ENCODE measurements around the gene SHMT2. TPM values are rescaled to one million over a fixed set of nuclear protein-coding genes. Genes with fewer than 3 reads are reported as not detected.
A peak's percentile ranks its signal among the peaks of the same experiment; 100 is the strongest.

The SHMT2 gene
- total and polyA plus RNA-seq, 8 donors = 20.0 to 183 (median 55.5) TPM

DNA sequence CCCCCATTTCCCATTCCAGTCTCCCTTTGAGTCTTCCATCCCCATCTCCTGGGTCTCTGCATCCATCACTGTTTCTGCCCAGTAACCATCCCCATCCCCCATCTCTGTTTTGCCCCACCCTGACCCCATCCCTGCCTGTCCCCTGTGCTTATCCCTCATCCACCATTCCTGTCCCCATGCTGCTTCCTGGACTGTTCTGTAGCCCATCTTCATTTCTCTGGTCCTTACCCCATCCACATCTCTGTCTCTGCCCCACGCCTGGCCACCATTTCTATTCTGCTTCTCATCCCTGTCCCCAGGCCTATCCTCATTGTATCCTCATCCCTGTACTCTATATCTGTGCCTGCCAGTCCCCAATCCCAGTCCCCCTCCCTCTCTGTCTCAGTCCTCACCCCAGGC is 8.7 kb upstream of the SHMT2 start:
- ATAC-seq (no peak), FAIRE-seq (no peak), DNase-seq (no peak)
- no peak overlapping the region for H3K4me3 ChIP-seq
- peaks cover 0 to 9% (median 8%) of the 10 kb centered on the region in 3 donors for H3K4me1 ChIP-seq
- WGBS, 2 donors = 61 to 74% methylated on average over 1 of the region's 1 CpG
- H3K36me3 ChIP-seq = no peaks in the 10 kb centered on the region
- peaks cover 0 to 6% (median 0%) of the 10 kb centered on the region in 4 donors for H3K27me3 ChIP-seq
- no peak overlapping the region for H3K27ac ChIP-seq
- no peaks in the 10 kb centered on the region for H3K9me3 ChIP-seq
- intact Hi-C loops (cut with DNase I) = no loop called here
- no peak for TF ChIP-seq CTCF (IDR thresholded peaks at IDR 0.05)

DNA sequence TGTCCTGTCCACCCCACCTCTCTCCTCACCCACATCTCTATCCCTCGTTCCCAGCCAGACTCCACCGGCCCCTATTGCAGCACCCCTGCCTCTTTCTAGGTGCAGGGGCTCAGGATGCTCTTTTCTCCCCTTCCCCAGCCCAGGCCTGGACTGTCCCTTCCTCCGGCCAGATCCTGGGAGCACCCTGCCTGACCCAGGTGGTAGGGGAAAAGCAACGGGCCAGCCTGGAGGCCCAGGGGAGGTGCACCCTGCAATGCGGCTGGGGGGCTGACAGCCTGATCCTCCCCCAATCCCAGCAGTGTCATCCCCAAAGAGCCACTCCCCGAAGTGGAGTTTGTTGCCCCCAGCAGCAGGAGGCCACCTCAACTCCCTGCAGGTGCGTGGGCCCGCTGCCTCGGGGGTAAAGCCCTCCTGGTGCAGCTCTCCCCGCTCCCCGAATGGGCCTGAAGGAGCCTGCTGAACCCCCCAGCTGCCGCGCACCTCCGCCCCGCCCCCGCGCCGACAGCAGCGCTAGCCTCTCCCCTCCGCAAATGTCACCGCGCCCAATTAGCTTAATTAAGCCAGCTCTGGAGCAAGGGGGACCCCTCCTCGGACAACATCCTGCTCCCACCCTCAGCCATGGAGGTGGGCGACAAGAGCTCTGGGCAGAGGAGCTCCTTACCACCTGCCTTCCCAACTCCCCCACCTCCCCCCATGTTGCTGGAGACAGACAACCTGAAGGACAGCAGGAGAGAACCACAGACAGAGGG is 8.2 kb upstream of the SHMT2 start:
- peaks cover 0 to 6% (median 0%) of the 10 kb centered on the region in 4 donors for H3K27me3 ChIP-seq
- ATAC-seq (no peak), FAIRE-seq (no peak), DNase-seq (no peak)
- no peaks in the 10 kb centered on the region for H3K9me3 ChIP-seq
- H3K4me3 ChIP-seq = no peak overlapping the region
- H3K4me1 ChIP-seq = peaks cover 0 to 8% (median 7%) of the 10 kb centered on the region in 3 donors
- TF ChIP-seq CTCF (IDR thresholded peaks at IDR 0.05) = no peak
- intact Hi-C loops (cut with DNase I) = no loop called here
- 27 to 38% methylated on average over 19 to 24 of the region's 24 CpGs for WGBS, 2 donors
- no peaks in the 10 kb centered on the region for H3K36me3 ChIP-seq
- H3K27ac ChIP-seq = no peak overlapping the region

GRCh38 chr12:57222286-57223190 is 7.0 kb upstream of the SHMT2 start:
- no peak overlapping the region for H3K27ac ChIP-seq
- ATAC-seq (no peak), FAIRE-seq (no peak), DNase-seq (peak in 1 of 6 donors; percentile 13)
- WGBS, 2 donors = 49 to 55% methylated on average over 13 of the region's 13 CpGs
- no peaks in the 10 kb centered on the region for H3K9me3 ChIP-seq
- no peak for TF ChIP-seq CTCF (IDR thresholded peaks at IDR 0.05)
- H3K36me3 ChIP-seq = no peaks in the 10 kb centered on the region
- intact Hi-C loops (cut with DNase I) = no loop called here
- H3K4me1 ChIP-seq = peaks cover 0 to 1% (median 1%) of the 10 kb centered on the region in 3 donors
- peaks cover 0 to 6% (median 0%) of the 10 kb centered on the region in 4 donors for H3K27me3 ChIP-seq
- H3K4me3 ChIP-seq = no peak overlapping the region

DNA sequence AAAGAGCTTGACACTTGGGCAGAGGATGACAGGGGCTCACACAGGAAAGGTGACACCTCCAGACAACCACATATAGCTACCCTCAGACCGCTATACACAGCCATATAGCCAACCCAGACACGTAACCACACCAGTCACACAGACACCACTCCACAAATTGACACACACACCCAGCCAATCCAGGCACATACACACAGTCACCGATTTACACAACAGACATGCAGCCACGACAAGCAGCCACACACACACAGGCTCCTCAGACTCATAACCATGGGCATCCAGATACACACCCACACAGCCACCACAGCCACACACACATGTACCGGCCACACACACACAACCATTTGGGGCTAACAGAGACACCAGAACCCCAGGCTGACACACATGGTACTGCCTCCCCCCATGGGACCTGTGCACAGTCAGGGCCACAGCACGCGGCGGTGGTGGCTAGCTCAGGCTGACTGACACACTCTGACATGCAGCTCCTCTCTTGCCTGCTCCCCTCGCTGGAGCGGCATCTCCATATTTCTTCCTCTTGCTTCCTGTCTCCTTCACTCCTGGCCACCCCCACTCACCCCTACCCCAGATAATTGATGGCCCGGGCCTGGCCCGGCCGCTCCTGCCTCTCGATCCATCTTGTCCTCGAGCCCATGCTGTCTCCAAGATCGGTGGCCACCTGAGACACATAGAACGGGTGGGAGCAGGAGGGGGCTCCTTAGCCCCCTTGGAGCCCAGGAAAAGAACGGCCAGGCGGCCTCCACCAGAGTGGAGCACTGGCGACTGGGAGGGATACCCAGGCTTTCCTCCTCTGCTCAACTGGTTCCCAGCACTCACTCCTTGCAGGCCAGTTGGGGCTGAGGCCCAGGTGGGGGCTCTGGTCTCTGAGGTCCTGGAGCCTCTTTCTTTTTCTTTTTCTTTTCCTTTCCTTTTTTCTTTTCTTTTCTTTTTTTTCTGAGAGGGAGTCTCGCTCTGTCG is 6.0 kb upstream of the SHMT2 start:
- no peaks in the 10 kb centered on the region for H3K9me3 ChIP-seq
- H3K27me3 ChIP-seq = peaks cover 0 to 6% (median 0%) of the 10 kb centered on the region in 4 donors
- no peak for FAIRE-seq
- H3K27ac ChIP-seq = no peak overlapping the region
- no peak for ATAC-seq
- H3K4me3 ChIP-seq = no peak overlapping the region
- TF ChIP-seq CTCF (IDR thresholded peaks at IDR 0.05) = no peak
- WGBS, 2 donors = 64 to 68% methylated on average over 22 of the region's 22 CpGs
- no peaks in the 10 kb centered on the region for H3K4me1 ChIP-seq
- intact Hi-C loops (cut with DNase I) = no loop called here
- no peaks in the 10 kb centered on the region for H3K36me3 ChIP-seq
- DNase-seq = peak in 1 of 6 donors; percentile 49
